HepG2 (cell line): ENCODE results near the gene MIA3. TPM values are rescaled to one million over a fixed set of nuclear protein-coding genes. Genes with fewer than 3 reads are reported as not detected.

Experiments
- ATAC-seq: fragments of 200-7000 bp; cut with Tn5 transposase; 3 replicates; pipeline ENCODE4 v1.9.1; 2020; ENCODE audit warnings: mild to moderate bottlenecking, moderate library complexity
- BruUV-seq: library from RNA; stranded (reverse); fragments of 400-500 nt; replicated peaks from 2 replicates; lab custom pipeline; 2021; lab: Mats Ljungman, UMichigan
- CTCF ChIA-PET: fragments of 300-600 bp; formaldehyde crosslinking; extraction: SDS; loops from one replicate; lab custom pipeline; 2021; ENCODE audit warnings: low total read pairs, inconsistent platforms, low intra/inter-chr PET ratio; lab: Yijun Ruan, JAX
- POLR2A ChIA-PET: fragments of 350-600 bp; sonication (Branson Sonifier 250); formaldehyde crosslinking; loops from one replicate; lab custom pipeline; 2020; ENCODE audit warnings: antibody characterized with exemption, inconsistent platforms; lab: Yijun Ruan, JAX
- DNase-seq: peaks from one replicate; pipeline ENCODE4 v3.0.0-alpha.2; 2015; ENCODE audit warnings: low spot score
- FAIRE-seq: peaks from 3 replicates; lab custom pipeline; 2011; peaks lifted over from hg19 to GRCh38; lab: Jason Lieb, UNC
- H2AFZ ChIP-seq: one replicate; pipeline ENCODE4 v1.6.1; 2011; ENCODE audit warnings: low read length, inconsistent platforms
- H3K27ac ChIP-seq: fragments of 300-600 bp; 3 replicates; pipeline ENCODE4 v1.8.0; 2011; ENCODE audit warnings: mixed run types, mild to moderate bottlenecking, mixed read lengths, low read length, inconsistent platforms; ENCODE audit not compliant: insufficient read depth; ENCODE audit errors: extremely low read length
- H3K27me3 ChIP-seq, 2 experiments: fragments of 200-600 bp in 1 of 2; 2 replicates in 1 of 2; 3 replicates in 1 of 2; pipeline versions ENCODE4 v1.6.0 to v1.8.0; 2011; ENCODE audit warnings: low read length in 2 of 2, mild to moderate bottlenecking in 2 of 2, moderate library complexity in 2 of 2, inconsistent platforms in 1 of 2; ENCODE audit not compliant: insufficient read depth in 2 of 2, control insufficient read depth in 1 of 2
- H3K36me3 ChIP-seq, 2 experiments: fragments of 200-600 bp in 1 of 2; replicated peaks in 1 of 2; 2 replicates in 1 of 2; 3 replicates in 1 of 2; pipeline versions ENCODE4 v1.5.1 to v1.8.0; 2011; ENCODE audit warnings: low read length in 2 of 2, inconsistent platforms in 1 of 2; ENCODE audit not compliant: insufficient read depth in 2 of 2, control insufficient read depth in 1 of 2
- H3K4me1 ChIP-seq: 2 replicates; pipeline ENCODE4 v1.5.1; 2012; ENCODE audit warnings: low read length, inconsistent platforms; ENCODE audit not compliant: insufficient read depth
- H3K4me2 ChIP-seq: 2 replicates; pipeline ENCODE4 v1.6.0; 2011; ENCODE audit warnings: low read depth, low read length, inconsistent platforms
- H3K4me3 ChIP-seq, 3 experiments: fragments of 200-600 bp in 1 of 3; sonication (generic), shearing (Covaris generic) in 1 of 3; replicated peaks in 1 of 3; 2 replicates each; pipeline ENCODE4 v1.5.1; 2011 to 2016; ENCODE audit warnings: low read length in 3 of 3, inconsistent platforms in 2 of 3, low read depth in 2 of 3, mild to moderate bottlenecking in 2 of 3, control low read depth in 1 of 3, mixed read lengths in 1 of 3; ENCODE audit not compliant: insufficient read depth in 1 of 3
- H3K79me2 ChIP-seq: one replicate; pipeline ENCODE4 v1.6.1; 2011; ENCODE audit warnings: low read length, inconsistent platforms; ENCODE audit not compliant: insufficient read depth
- H3K9ac ChIP-seq: 2 replicates; pipeline ENCODE4 v1.6.0; 2011; ENCODE audit warnings: mild to moderate bottlenecking, low read depth, low read length, inconsistent platforms; ENCODE audit not compliant: insufficient read depth
- H3K9me3 ChIP-seq: 2 replicates; pipeline ENCODE4 v1.5.1; 2012; ENCODE audit warnings: mild to moderate bottlenecking, low read length
- H4K20me1 ChIP-seq: 2 replicates; pipeline ENCODE4 v1.6.0; 2011; ENCODE audit warnings: inconsistent platforms, mild to moderate bottlenecking, low read length, moderate library complexity; ENCODE audit not compliant: insufficient read depth
- CBFB ChIP-seq: sonication (generic); formaldehyde crosslinking; IDR thresholded peaks from 2 replicates; pipeline ENCODE4 v1.4.0; 2020; ENCODE audit warnings: missing genetic modification reagents
- HOXA5 ChIP-seq: sonication (generic); formaldehyde crosslinking; IDR thresholded peaks from 2 replicates; pipeline ENCODE4 v1.4.0; 2020; ENCODE audit warnings: missing genetic modification reagents
- KMT2A ChIP-seq: sonication (generic); formaldehyde crosslinking; IDR thresholded peaks from 2 replicates; pipeline ENCODE4 v1.4.0; 2020; ENCODE audit warnings: missing genetic modification reagents
- MLX ChIP-seq: IDR thresholded peaks from 2 replicates; pipeline ENCODE4 v1.6.1; 2016
- NFRKB ChIP-seq: fragments of 450-650 bp; IDR thresholded peaks from 2 replicates; pipeline ENCODE4 v1.6.1; 2017
- NKX3-1 ChIP-seq: sonication (generic); formaldehyde crosslinking; IDR thresholded peaks from 2 replicates; pipeline ENCODE4 v1.5.0; 2020; ENCODE audit warnings: missing genetic modification reagents
- PATZ1 ChIP-seq: sonication (generic); formaldehyde crosslinking; IDR thresholded peaks from 2 replicates; pipeline ENCODE4 v1.4.0; 2020; ENCODE audit warnings: missing genetic modification reagents
- SRSF1 ChIP-seq: fragments of 200-400 bp; formaldehyde crosslinking; optimal IDR thresholded peaks from 2 replicates; pipeline ENCODE3; 2017; ENCODE audit warnings: mild to moderate bottlenecking, low read depth, low read length, moderate library complexity
- ZNF121 ChIP-seq: sonication (generic); formaldehyde crosslinking; IDR thresholded peaks from 2 replicates; pipeline ENCODE4 v1.5.0; 2020; ENCODE audit warnings: mild to moderate bottlenecking, missing genetic modification reagents
- ZNF3 ChIP-seq: IDR thresholded peaks from 2 replicates; pipeline ENCODE4 v1.7.0; 2017; ENCODE audit warnings: inconsistent platforms
- ZNF451 ChIP-seq: sonication (generic); formaldehyde crosslinking; IDR thresholded peaks from 2 replicates; pipeline ENCODE4 v1.5.0; 2020; ENCODE audit warnings: mild to moderate bottlenecking, missing genetic modification reagents
- ZNF746 ChIP-seq: sonication (generic); formaldehyde crosslinking; IDR thresholded peaks from 2 replicates; pipeline ENCODE4 v1.8.0; 2022; ENCODE audit warnings: mild to moderate bottlenecking, missing genetic modification reagents
- ZNF749 ChIP-seq: sonication (generic); formaldehyde crosslinking; IDR thresholded peaks from 2 replicates; pipeline ENCODE4 v1.8.0; 2022; ENCODE audit warnings: mild to moderate bottlenecking, missing genetic modification reagents, moderate library complexity, borderline replicate concordance
- ZNF782 ChIP-seq: sonication (generic); formaldehyde crosslinking; IDR thresholded peaks from 2 replicates; pipeline ENCODE4 v1.4.0; 2020; ENCODE audit warnings: missing genetic modification reagents, mild to moderate bottlenecking, borderline replicate concordance
- ZNF883 ChIP-seq: sonication (generic); formaldehyde crosslinking; IDR thresholded peaks from 2 replicates; pipeline ENCODE4 v1.5.1; 2020; ENCODE audit warnings: mild to moderate bottlenecking, missing genetic modification reagents; ENCODE audit errors: not compliant biosample characterization
- WGBS: methylation state at CpG from one replicate; pipeline ENCODE4 v1.1.6; 2017; ENCODE audit warnings: low lambda C conversion rate; 5-methylcytosine and 5-hydroxymethylcytosine counted together
- in situ Hi-C: cut with HindIII; loops from 2 replicates; pipeline ENCODE4 v1.10.0; 2017; ENCODE audit warnings: low pct_unique_long_range_greater_than_20kb; ENCODE audit not compliant: extremely low pct_ligation_motif_present
- intact Hi-C: fragments of 100-400 bp; cut with micrococcal nuclease; formaldehyde crosslinking; loops from one replicate; pipeline ENCODE4 v1.10.0; 2022; ENCODE audit not compliant: unreplicated experiment
- polyA plus RNA-seq, 8 experiments: library from polyadenylated mRNA; depleted of rRNA in 3 of 8; stranded (reverse) in 7 of 8; unstranded in 1 of 8; fragments of >200 nt; fragmentation: Illumina TruSeq in 4 of 8; extraction: Trizol in 4 of 8; gene quantifications; 2 replicates each; pipeline versions ENCODE4 v1.2.1 to v1.2.3, GENCODE V29; 2011 to 2016; ENCODE audit warnings: low read depth in 4 of 8, missing spikeins in 1 of 8, mixed read lengths in 1 of 8; ENCODE audit not compliant: insufficient read depth in 1 of 8
- total RNA-seq, 5 experiments: library from RNA; depleted of rRNA; stranded (reverse); fragments of >200 nt; fragmentation: Illumina TruSeq; extraction: Trizol; gene quantifications; 2 replicates each; pipeline ENCODE4 v1.2.3, GENCODE V29; 2016; ENCODE audit warnings: low read depth in 1 of 5
- TF ChIP-seq, protein P1 (sequence below): sonication (generic); formaldehyde crosslinking; IDR thresholded peaks from 2 replicates; pipeline ENCODE4 v1.4.0; 2020; ENCODE audit warnings: missing genetic modification reagents, borderline replicate concordance
- TF ChIP-seq, protein P2 (sequence below): sonication (generic); formaldehyde crosslinking; IDR thresholded peaks from 2 replicates; pipeline ENCODE4 v1.4.0; 2020; ENCODE audit warnings: mild to moderate bottlenecking, missing genetic modification reagents
- TF ChIP-seq, protein P3 (sequence below): sonication (generic); formaldehyde crosslinking; conservative IDR thresholded peaks from 2 replicates; pipeline ENCODE4 v1.4.0; 2020; ENCODE audit warnings: missing genetic modification reagents

Gene MIA3
- total and polyA plus RNA-seq, 2 of the 13 experiments (the other 11 are each of a cell fraction or from before 2014, with no cell fraction given), result 45.6 to 48.7 TPM

DNA sequence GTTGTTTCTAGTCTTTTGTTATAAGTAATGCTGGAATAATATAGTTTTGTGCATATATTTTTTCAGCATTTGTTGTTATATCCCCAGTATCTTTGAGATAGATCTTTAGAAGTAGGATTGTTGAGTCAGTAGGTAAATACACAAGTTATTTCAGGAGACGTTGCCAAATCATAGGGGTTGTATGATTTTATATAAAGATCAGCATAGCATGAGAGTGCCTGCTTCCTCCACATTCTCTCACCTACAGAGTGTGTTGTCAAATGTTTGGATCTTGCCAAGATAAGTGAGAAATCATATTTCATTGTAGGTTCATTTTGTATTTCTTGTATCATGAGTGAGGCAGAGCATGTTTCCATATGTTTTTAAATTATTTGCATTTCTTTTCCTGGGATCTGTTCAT is 24.6 kb downstream of the MIA3 start:
- H3K9ac ChIP-seq, result no peak overlapping the region
- no TSS peak for BruUV-seq
- POLR2A ChIA-PET, result interaction anchor here (2.1 kb wide), 2 partner anchors 8 to 70 kb away, joined by 13 to 20 read pairs; partner anchors contain the start of genes AIDA and BROX
- CTCF ChIA-PET, result no interaction called here
- H3K27me3 ChIP-seq, result no peaks in the 10 kb centered on the region; a peak in 1 of 5 replicates
- DNase-seq, result no peak
- no peak overlapping the region for H3K4me2 ChIP-seq
- peaks cover 14% of the 10 kb centered on the region for H3K79me2 ChIP-seq
- WGBS, result 91% methylated on average over 1 of the region's 1 CpG
- no peak for ATAC-seq
- peaks cover 18% of the 10 kb centered on the region for H3K4me1 ChIP-seq
- no peak overlapping the region for H3K27ac ChIP-seq
- H3K9me3 ChIP-seq, result 0 out of 2 replicates have a peak, but pooled peaks cover 5% of the 10 kb centered on the region
- no peak for FAIRE-seq
- H3K4me3 ChIP-seq, result no peak overlapping the region
- no peak overlapping the region for H2AFZ ChIP-seq
- intact Hi-C loops, result no loop called here
- H3K36me3 ChIP-seq, result peaks cover 3 to 19% of the 10 kb centered on the region in 2 experiments; a peak in 4 of 5 replicates
- in situ Hi-C loops, result no loop called here
- no peaks in the 10 kb centered on the region for H4K20me1 ChIP-seq
- TF ChIP-seq ZNF3 (CRISPR knock-in tag), result no peak
- no peak for TF ChIP-seq ZNF746 (CRISPR knock-in tag)
- no peak for TF ChIP-seq MLX (CRISPR knock-in tag)
- TF ChIP-seq, protein P1, sequence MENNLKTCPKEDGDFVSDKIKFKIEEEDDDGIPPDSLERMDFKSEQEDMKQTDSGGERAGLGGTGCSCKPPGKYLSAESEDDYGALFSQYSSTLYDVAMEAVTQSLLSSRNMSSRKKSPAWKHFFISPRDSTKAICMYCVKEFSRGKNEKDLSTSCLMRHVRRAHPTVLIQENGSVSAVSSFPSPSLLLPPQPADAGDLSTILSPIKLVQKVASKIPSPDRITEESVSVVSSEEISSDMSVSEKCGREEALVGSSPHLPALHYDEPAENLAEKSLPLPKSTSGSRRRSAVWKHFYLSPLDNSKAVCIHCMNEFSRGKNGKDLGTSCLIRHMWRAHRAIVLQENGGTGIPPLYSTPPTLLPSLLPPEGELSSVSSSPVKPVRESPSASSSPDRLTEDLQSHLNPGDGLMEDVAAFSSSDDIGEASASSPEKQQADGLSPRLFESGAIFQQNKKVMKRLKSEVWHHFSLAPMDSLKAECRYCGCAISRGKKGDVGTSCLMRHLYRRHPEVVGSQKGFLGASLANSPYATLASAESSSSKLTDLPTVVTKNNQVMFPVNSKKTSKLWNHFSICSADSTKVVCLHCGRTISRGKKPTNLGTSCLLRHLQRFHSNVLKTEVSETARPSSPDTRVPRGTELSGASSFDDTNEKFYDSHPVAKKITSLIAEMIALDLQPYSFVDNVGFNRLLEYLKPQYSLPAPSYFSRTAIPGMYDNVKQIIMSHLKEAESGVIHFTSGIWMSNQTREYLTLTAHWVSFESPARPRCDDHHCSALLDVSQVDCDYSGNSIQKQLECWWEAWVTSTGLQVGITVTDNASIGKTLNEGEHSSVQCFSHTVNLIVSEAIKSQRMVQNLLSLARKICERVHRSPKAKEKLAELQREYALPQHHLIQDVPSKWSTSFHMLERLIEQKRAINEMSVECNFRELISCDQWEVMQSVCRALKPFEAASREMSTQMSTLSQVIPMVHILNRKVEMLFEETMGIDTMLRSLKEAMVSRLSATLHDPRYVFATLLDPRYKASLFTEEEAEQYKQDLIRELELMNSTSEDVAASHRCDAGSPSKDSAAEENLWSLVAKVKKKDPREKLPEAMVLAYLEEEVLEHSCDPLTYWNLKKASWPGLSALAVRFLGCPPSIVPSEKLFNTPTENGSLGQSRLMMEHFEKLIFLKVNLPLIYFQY, result no peak
- TF ChIP-seq, protein P2, sequence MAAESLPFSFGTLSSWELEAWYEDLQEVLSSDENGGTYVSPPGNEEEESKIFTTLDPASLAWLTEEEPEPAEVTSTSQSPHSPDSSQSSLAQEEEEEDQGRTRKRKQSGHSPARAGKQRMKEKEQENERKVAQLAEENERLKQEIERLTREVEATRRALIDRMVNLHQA (CRISPR knock-in tag), result no peak
- no peak for TF ChIP-seq NFRKB
- no peak for TF ChIP-seq ZNF782
- TF ChIP-seq KMT2A (CRISPR knock-in tag), result no peak
- no peak for TF ChIP-seq ZNF451 (CRISPR knock-in tag)
- no peak for TF ChIP-seq ZNF121 (CRISPR knock-in tag)
- no peak for TF ChIP-seq ZNF883 (CRISPR knock-in tag)
- TF ChIP-seq, protein P3, sequence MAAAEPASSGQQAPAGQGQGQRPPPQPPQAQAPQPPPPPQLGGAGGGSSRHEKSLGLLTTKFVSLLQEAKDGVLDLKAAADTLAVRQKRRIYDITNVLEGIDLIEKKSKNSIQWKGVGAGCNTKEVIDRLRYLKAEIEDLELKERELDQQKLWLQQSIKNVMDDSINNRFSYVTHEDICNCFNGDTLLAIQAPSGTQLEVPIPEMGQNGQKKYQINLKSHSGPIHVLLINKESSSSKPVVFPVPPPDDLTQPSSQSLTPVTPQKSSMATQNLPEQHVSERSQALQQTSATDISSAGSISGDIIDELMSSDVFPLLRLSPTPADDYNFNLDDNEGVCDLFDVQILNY, result no peak
- no peak for TF ChIP-seq NKX3-1 (CRISPR knock-in tag)
- no peak for TF ChIP-seq PATZ1 (CRISPR knock-in tag)
- TF ChIP-seq CBFB (CRISPR knock-in tag), result no peak
- no peak for TF ChIP-seq ZNF749 (CRISPR knock-in tag)
- no peak for TF ChIP-seq SRSF1
- no peak for TF ChIP-seq HOXA5 (CRISPR knock-in tag)
